H9 (cell line): Measurements from ENCODE around the gene SYNGR2. TPM values are rescaled to one million over a fixed set of nuclear protein-coding genes. Genes with fewer than 3 reads are reported as not detected.
A peak's percentile ranks its signal among the peaks of the same experiment; 100 is the strongest.

ENCODE experiments used
- DNase-seq: peaks from one replicate; pipeline ENCODE4 v3.0.0-alpha.2; 2017
- H2AFZ ChIP-seq: one replicate; pipeline ENCODE4 v1.6.1; 2013; ENCODE audit warnings: mild to moderate bottlenecking, low read length, control low read depth, moderate library complexity
- H2AK5ac ChIP-seq: 2 replicates; pipeline ENCODE4 v1.6.1; 2013; ENCODE audit warnings: low read length, control low read depth, mixed read lengths; ENCODE audit not compliant: insufficient read length
- H2BK120ac ChIP-seq: one replicate; pipeline ENCODE4 v1.6.1; 2013; ENCODE audit warnings: low read depth, mild to moderate bottlenecking, low read length, control low read depth, inconsistent platforms; ENCODE audit not compliant: poor library complexity, severe bottlenecking
- H2BK12ac ChIP-seq: 2 replicates; pipeline ENCODE4 v1.6.1; 2013; ENCODE audit warnings: low read length, control low read depth, mixed read lengths, low read depth; ENCODE audit not compliant: insufficient read length
- H2BK15ac ChIP-seq: 2 replicates; pipeline ENCODE4 v1.6.1; 2013; ENCODE audit warnings: low read depth, low read length, control low read depth
- H2BK20ac ChIP-seq: one replicate; pipeline ENCODE4 v1.6.1; 2013; ENCODE audit warnings: low read depth, mild to moderate bottlenecking, low read length, control low read depth, inconsistent platforms; ENCODE audit not compliant: poor library complexity, severe bottlenecking
- H2BK5ac ChIP-seq: 2 replicates; pipeline ENCODE4 v1.6.1; 2013; ENCODE audit warnings: low read length, control low read depth, mixed read lengths; ENCODE audit not compliant: insufficient read length
- H3K14ac ChIP-seq: 2 replicates; pipeline ENCODE4 v1.6.1; 2013; ENCODE audit warnings: low read length, control low read depth; ENCODE audit not compliant: insufficient read depth
- H3K18ac ChIP-seq: 2 replicates; pipeline ENCODE4 v1.6.1; 2013; ENCODE audit warnings: low read depth, mild to moderate bottlenecking, mixed read lengths, low read length, control low read depth; ENCODE audit not compliant: insufficient read length
- H3K23ac ChIP-seq: 2 replicates; pipeline ENCODE4 v1.6.1; 2013; ENCODE audit warnings: low read length, control low read depth, mixed read lengths, low read depth; ENCODE audit not compliant: insufficient read length
- H3K23me2 ChIP-seq: 2 replicates; pipeline ENCODE4 v1.6.1; 2013; ENCODE audit warnings: low read depth, mild to moderate bottlenecking, mixed read lengths, low read length, control low read depth; ENCODE audit not compliant: insufficient read length, poor library complexity, severe bottlenecking
- H3K27ac ChIP-seq: 2 replicates; pipeline ENCODE4 v1.5.1; 2013; ENCODE audit warnings: low read length, control low read depth, mixed read lengths, low read depth; ENCODE audit not compliant: insufficient read length
- H3K27me3 ChIP-seq: 2 replicates; pipeline ENCODE4 v1.6.1; 2013; ENCODE audit warnings: low read length, control low read depth, inconsistent platforms; ENCODE audit not compliant: insufficient read depth
- H3K4ac ChIP-seq: 2 replicates; pipeline ENCODE4 v1.6.1; 2013; ENCODE audit warnings: low read depth, mild to moderate bottlenecking, control low read depth, inconsistent platforms, low read length, moderate library complexity
- H3K4me1 ChIP-seq: 2 replicates; pipeline ENCODE4 v1.6.1; 2013; ENCODE audit warnings: low read length, control low read depth, inconsistent platforms; ENCODE audit not compliant: insufficient read depth
- H3K4me2 ChIP-seq: 2 replicates; pipeline ENCODE4 v1.6.1; 2013; ENCODE audit warnings: low read length, control low read depth, mixed read lengths; ENCODE audit not compliant: insufficient read length, insufficient read depth
- H3K56ac ChIP-seq: 2 replicates; pipeline ENCODE4 v1.6.1; 2013; ENCODE audit warnings: low read depth, mild to moderate bottlenecking, mixed read lengths, low read length, control low read depth; ENCODE audit not compliant: insufficient read length
- H3K79me1 ChIP-seq: 2 replicates; pipeline ENCODE4 v1.6.1; 2013; ENCODE audit warnings: low read depth, mild to moderate bottlenecking, moderate library complexity, low read length, control low read depth, inconsistent platforms; ENCODE audit not compliant: insufficient read depth, poor library complexity, severe bottlenecking
- H3K79me2 ChIP-seq: 2 replicates; pipeline ENCODE4 v1.6.1; 2013; ENCODE audit warnings: low read length, control low read depth, inconsistent platforms; ENCODE audit not compliant: insufficient read depth
- H3K9ac ChIP-seq: 2 replicates; pipeline ENCODE4 v1.6.1; 2013; ENCODE audit warnings: low read length, control low read depth, mixed read lengths; ENCODE audit not compliant: insufficient read length; ENCODE audit errors: extremely low read depth
- H3K9me3 ChIP-seq: one replicate; pipeline ENCODE4 v1.6.1; 2013; ENCODE audit warnings: low read depth, low read length, inconsistent platforms; ENCODE audit not compliant: control insufficient read depth
- H3T11ph ChIP-seq: one replicate; pipeline ENCODE4 v1.6.1; 2013; ENCODE audit warnings: mild to moderate bottlenecking, low read length, control low read depth, inconsistent platforms
- H4K20me1 ChIP-seq: one replicate; pipeline ENCODE4 v1.6.1; 2013; ENCODE audit not compliant: control insufficient read depth, insufficient read length, insufficient read depth
- H4K5ac ChIP-seq: 2 replicates; pipeline ENCODE4 v1.6.1; 2013; ENCODE audit warnings: low read depth, mild to moderate bottlenecking, mixed read lengths, low read length, control low read depth; ENCODE audit not compliant: insufficient read length
- H4K8ac ChIP-seq: replicated peaks from 2 replicates; pipeline ENCODE4 v1.6.1; 2013; ENCODE audit warnings: low read length, control low read depth, mixed read lengths, low read depth; ENCODE audit not compliant: insufficient read length
- H4K91ac ChIP-seq: 2 replicates; pipeline ENCODE4 v1.6.1; 2013; ENCODE audit warnings: low read depth, mild to moderate bottlenecking, moderate library complexity, mixed read lengths, low read length, control low read depth; ENCODE audit not compliant: insufficient read length
- H3K27ac Mint-ChIP-seq, 3 experiments: 2 replicates in 2 of 3; 3 replicates in 1 of 3; pipeline ENCODE4 v1.8.0; 2020 to 2021; ENCODE audit warnings: mixed read lengths in 3 of 3, mild to moderate bottlenecking in 1 of 3, moderate library complexity in 1 of 3
- H3K27me3 Mint-ChIP-seq: 2 replicates; pipeline ENCODE4 v1.8.0; 2021; ENCODE audit warnings: low read depth, mild to moderate bottlenecking, moderate library complexity, mixed read lengths
- H3K36me3 Mint-ChIP-seq, 3 experiments: 2 replicates in 2 of 3; 3 replicates in 1 of 3; pipeline ENCODE4 v1.8.0; 2020 to 2021; ENCODE audit warnings: low read depth in 3 of 3, mixed read lengths in 3 of 3; ENCODE audit not compliant: insufficient read depth in 1 of 3
- H3K4me1 Mint-ChIP-seq, 2 experiments: 2 replicates each; pipeline ENCODE4 v1.8.0; 2020; ENCODE audit warnings: mixed read lengths in 2 of 2
- H3K4me3 Mint-ChIP-seq, 2 experiments: 2 replicates in 1 of 2; 3 replicates in 1 of 2; pipeline ENCODE4 v1.8.0; 2020 to 2021; ENCODE audit warnings: mild to moderate bottlenecking in 2 of 2, mixed read lengths in 2 of 2, moderate library complexity in 1 of 2
- H3K9me3 Mint-ChIP-seq, 2 experiments: 2 replicates in 1 of 2; 3 replicates in 1 of 2; pipeline ENCODE4 v1.8.0; 2020; ENCODE audit warnings: mild to moderate bottlenecking in 2 of 2, mixed read lengths in 2 of 2, moderate library complexity in 1 of 2
- whole genome bisulfite sequencing: extraction: QIAGEN DNeasy Blood & Tissue Kit; methylation state at CpG from one replicate; pipeline ENCODE4 v1.1.7; 2013; ENCODE audit warnings: missing lambda C conversion rate, low lambda C conversion rate, mixed read lengths; ENCODE audit not compliant: insufficient read length; ENCODE audit errors: extremely low coverage; 5-methylcytosine and 5-hydroxymethylcytosine counted together
- total RNA-seq: library from RNA; stranded (reverse); gene quantifications from 2 replicates; pipeline ENCODE4 v1.2.1, GENCODE V29; 2021
- TF ChIP-seq, protein P1 (sequence below): fragments of 200-600 bp; sonication (generic); conservative IDR thresholded peaks from 3 replicates; pipeline ENCODE4 v1.8.0; 2021; ENCODE audit warnings: antibody characterized with exemption, mild to moderate bottlenecking

SYNGR2 gene
- total RNA-seq, 1 experiment from 2014 or later: 41.0 TPM

DNA sequence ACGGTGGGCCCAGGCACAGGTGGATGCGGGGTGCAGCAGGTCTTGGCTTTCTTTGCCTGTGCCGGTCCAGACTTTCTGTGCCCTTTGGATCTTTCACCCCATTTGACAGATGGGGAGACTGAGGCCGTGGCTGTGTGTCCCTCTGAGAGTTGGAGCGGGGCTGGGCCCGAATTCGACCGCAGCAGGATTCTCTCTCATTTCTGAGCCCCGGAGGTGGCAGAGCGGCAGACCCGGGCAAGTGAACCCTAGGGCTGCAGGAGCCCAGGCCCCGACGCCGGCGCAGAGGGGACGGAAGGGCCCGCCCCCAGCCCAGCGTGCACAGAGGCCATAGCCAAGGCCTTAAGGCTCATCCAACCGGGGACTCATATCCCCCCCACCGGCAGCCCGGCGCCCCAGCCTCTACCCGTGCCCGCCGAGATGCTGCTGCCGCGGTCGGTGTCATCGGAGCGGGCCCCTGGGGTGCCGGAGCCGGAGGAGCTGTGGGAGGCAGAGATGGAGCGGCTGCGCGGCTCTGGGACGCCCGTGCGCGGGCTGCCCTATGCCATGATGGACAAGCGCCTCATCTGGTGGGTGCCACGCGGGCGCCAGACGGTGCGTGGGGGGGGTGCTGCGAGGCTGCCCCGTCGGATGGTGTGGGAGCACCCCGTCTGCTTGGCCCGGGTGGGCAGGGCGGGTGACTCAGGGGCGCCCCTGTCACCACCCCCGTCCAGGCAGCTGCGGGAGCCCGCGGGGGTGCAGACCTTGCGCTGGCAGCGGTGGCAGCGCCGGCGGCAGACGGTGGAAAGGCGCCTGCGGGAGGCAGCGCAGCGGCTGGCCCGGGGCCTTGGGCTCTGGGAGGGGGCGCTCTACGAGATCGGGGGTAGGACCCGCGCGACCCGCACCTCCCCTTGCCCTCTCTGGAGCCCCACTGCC, 37.0 kb upstream of the SYNGR2 start:
- Histone ChIP-seq H3K56ac (no peak overlapping the region), H3K9ac (no peak overlapping the region), H4K91ac (no peak overlapping the region), H2BK20ac (no peak overlapping the region), H3K14ac (no peak overlapping the region; the same call in 1 of the 2 replicates), H3K4me2 (peak overlapping the region; percentile 36), H3K27me3 (no peaks in the 10 kb centered on the region; the same call in 1 of the 2 replicates), H3K18ac (no peak overlapping the region), H3T11ph (no peak overlapping the region), H3K23ac (no peak overlapping the region), H3K9me3 (no peaks in the 10 kb centered on the region), H3K4me1 (peaks cover 14% of the 10 kb centered on the region; the same call in 1 of the 2 replicates), H2BK5ac (no peak overlapping the region), H3K23me2 (peaks cover 19% of the 10 kb centered on the region), H4K8ac (no peak overlapping the region), H2AFZ (no peak overlapping the region), H2BK12ac (no peak overlapping the region), H2BK15ac (no peak overlapping the region), H2BK120ac (no peak overlapping the region), H2AK5ac (no peak overlapping the region), H3K27ac (no peak overlapping the region), H3K79me2 (no peaks in the 10 kb centered on the region; the same call in 1 of the 2 replicates), H3K4ac (no peak overlapping the region), H4K5ac (no peak overlapping the region), H3K79me1 (no peaks in the 10 kb centered on the region), H4K20me1 (no peaks in the 10 kb centered on the region)
- no CpG with 5 or more reads among the region's 74 CpGs for WGBS
- no peak for DNase-seq
- Mint-ChIP-seq H3K9me3 (no peaks in the 10 kb centered on the region; a peak in 2 of 5 replicates), H3K4me1 (peaks cover 26 to 29% of the 10 kb centered on the region in 2 experiments), H3K36me3 (no peaks in the 10 kb centered on the region; a peak in 1 of 7 replicates), H3K27me3 (peaks cover 21% of the 10 kb centered on the region), H3K4me3 (peak overlapping the region; percentile 34 to 35; a peak in 3 of 5 replicates), H3K27ac (no peak overlapping the region)
- TF ChIP-seq, protein P1, sequence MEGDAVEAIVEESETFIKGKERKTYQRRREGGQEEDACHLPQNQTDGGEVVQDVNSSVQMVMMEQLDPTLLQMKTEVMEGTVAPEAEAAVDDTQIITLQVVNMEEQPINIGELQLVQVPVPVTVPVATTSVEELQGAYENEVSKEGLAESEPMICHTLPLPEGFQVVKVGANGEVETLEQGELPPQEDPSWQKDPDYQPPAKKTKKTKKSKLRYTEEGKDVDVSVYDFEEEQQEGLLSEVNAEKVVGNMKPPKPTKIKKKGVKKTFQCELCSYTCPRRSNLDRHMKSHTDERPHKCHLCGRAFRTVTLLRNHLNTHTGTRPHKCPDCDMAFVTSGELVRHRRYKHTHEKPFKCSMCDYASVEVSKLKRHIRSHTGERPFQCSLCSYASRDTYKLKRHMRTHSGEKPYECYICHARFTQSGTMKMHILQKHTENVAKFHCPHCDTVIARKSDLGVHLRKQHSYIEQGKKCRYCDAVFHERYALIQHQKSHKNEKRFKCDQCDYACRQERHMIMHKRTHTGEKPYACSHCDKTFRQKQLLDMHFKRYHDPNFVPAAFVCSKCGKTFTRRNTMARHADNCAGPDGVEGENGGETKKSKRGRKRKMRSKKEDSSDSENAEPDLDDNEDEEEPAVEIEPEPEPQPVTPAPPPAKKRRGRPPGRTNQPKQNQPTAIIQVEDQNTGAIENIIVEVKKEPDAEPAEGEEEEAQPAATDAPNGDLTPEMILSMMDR: 0 out of 3 replicates have a peak, but pooled peaks have one; percentile 18
